Kidney epithelial cell (primary cell): ENCODE measurements around the gene DPCD. TPM values are rescaled to one million over a fixed set of nuclear protein-coding genes. Genes with fewer than 3 reads are reported as not detected.

Experiments used
- DNase-seq: peaks from one replicate; pipeline ENCODE4 v3.0.0-alpha.2; 2010; ENCODE audit warnings: low read depth
- H3K27me3 ChIP-seq: 2 replicates; pipeline ENCODE4 v1.6.0; 2011; ENCODE audit warnings: low read length; ENCODE audit not compliant: control insufficient read depth, insufficient read depth
- H3K36me3 ChIP-seq: 2 replicates; pipeline ENCODE4 v1.5.1; 2011; ENCODE audit warnings: low read length; ENCODE audit not compliant: control insufficient read depth, insufficient read depth
- H3K4me3 ChIP-seq: 2 replicates; pipeline ENCODE4 v1.5.1; 2011; ENCODE audit warnings: low read depth, mild to moderate bottlenecking, control low read depth, low read length
- total RNA-seq: library from RNA; depleted of rRNA; stranded (reverse); fragments of >200 nt; gene quantifications from 2 replicates; pipeline ENCODE4 v1.2.3, GENCODE V29; 2015
- TF ChIP-seq, protein P1 (sequence below): IDR thresholded peaks from 2 replicates; pipeline ENCODE4 v1.5.1; 2011; ENCODE audit warnings: mild to moderate bottlenecking, moderate library complexity, low read length, control low read depth, inconsistent platforms; ENCODE audit not compliant: insufficient read depth, poor library complexity, severe bottlenecking

The DPCD gene
- total RNA-seq, 1 donor from 2014 or later = 51.4 TPM

DNA sequence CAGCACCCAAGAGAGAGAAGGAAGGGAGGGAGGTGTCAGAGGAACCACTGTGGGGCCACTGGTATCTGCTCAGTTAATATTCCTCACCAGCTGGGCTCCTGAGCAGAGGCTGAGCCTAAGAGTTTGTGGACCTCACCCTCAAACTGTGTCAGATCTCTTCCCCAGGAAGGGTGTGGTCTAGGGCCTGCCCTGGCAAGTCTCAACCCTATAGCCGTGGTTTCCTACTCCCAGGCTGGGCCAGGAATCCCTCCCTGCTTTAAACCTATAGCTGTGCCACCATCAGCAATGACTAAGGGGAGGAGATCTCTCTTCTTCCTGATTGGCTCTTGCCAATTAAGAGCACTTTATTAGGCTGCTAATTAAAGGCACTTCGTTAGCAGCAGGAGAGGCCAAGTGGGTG is 29.9 kb upstream of the DPCD start:
- Histone ChIP-seq H3K4me3 (no peak overlapping the region), H3K27me3 (peaks cover 4% of the 10 kb centered on the region), H3K36me3 (no peaks in the 10 kb centered on the region)
- DNase-seq = no peak
- TF ChIP-seq, protein P1, sequence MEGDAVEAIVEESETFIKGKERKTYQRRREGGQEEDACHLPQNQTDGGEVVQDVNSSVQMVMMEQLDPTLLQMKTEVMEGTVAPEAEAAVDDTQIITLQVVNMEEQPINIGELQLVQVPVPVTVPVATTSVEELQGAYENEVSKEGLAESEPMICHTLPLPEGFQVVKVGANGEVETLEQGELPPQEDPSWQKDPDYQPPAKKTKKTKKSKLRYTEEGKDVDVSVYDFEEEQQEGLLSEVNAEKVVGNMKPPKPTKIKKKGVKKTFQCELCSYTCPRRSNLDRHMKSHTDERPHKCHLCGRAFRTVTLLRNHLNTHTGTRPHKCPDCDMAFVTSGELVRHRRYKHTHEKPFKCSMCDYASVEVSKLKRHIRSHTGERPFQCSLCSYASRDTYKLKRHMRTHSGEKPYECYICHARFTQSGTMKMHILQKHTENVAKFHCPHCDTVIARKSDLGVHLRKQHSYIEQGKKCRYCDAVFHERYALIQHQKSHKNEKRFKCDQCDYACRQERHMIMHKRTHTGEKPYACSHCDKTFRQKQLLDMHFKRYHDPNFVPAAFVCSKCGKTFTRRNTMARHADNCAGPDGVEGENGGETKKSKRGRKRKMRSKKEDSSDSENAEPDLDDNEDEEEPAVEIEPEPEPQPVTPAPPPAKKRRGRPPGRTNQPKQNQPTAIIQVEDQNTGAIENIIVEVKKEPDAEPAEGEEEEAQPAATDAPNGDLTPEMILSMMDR = no peak

DNA sequence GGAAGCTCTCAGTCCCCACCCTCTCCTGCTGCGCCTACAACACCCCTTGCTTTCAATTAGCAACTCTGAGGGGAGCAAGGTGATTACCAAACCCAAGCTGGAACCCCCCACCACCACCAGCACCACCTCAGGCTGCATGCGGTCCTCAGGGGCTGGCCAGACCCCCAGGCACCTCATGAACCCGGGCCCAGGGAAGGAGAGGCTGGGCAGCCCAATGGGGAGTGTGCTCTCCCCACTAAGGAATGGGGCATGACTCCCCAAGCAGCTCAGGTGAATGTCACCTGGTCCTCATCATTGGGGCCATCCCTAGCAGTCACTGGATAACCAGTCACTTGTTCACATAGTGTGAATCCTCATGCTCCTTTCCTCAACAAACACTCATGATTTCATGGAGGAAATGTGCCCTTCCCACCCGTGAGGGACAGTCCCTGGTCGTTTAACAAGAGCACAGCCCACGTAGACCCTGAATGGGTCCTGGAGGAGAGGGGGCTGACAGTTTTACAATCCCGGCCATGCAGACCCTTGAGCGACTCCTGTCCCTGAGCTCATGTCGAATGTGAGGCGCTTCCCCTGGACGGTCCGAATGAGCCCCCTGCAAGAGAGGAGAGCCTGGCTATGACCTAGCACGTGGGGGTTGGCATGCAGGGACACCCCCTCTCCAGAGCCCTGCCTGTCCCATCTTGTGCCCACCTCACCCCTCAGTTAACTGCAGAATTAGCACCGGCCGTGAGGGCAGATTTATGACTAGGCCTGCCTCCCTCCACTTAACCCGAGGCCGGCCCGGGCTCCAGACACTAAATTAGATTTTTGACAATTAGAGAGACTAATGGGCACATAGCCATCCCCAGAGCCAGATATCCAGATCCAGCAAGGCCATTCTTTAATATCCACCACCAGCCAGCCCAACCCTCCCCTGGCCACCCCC is 29.2 kb upstream of the DPCD start:
- Histone ChIP-seq H3K36me3 (no peaks in the 10 kb centered on the region), H3K27me3 (peaks cover 7% of the 10 kb centered on the region), H3K4me3 (no peak overlapping the region)
- TF ChIP-seq, protein P1 = no peak
- DNase-seq = no peak

DNA sequence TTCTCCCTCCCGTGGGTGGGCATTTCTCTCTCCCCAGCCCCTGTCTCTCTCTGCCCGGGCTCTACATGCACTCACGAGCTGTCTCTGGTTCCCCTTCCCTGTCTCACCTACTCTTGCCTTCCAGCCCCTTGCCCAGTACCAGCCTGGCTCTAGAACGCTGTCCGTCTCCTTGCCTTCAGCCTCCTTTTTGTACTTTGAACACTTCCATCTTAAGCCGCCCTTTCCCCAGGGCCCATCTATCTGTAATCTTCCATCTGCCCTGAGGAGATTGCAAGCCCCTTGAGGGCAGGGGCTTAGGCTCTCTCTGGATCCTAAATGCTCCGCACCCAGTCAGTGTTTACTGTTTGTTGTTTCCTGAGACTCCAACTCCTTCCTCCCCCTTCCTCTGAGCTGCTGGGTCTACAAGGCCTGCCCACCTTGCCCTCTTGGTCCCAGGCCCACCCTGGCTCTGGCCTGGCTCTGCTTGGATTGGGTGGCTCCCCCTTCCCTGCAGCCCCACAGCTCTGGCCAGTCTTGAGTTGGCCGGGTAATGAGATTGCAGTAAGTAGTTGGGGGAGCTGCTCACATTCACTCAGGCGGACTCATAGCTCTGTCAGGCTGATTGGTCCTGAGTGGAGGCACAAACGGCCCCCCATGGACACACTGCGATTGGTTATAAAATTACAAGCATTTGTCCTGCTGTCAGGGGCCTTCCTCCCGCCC is 28.4 kb upstream of the DPCD start:
- H3K27me3 ChIP-seq = peaks cover 12% of the 10 kb centered on the region
- no peak overlapping the region for H3K4me3 ChIP-seq
- TF ChIP-seq, protein P1 = no peak
- no peak for DNase-seq
- no peaks in the 10 kb centered on the region for H3K36me3 ChIP-seq

DNA sequence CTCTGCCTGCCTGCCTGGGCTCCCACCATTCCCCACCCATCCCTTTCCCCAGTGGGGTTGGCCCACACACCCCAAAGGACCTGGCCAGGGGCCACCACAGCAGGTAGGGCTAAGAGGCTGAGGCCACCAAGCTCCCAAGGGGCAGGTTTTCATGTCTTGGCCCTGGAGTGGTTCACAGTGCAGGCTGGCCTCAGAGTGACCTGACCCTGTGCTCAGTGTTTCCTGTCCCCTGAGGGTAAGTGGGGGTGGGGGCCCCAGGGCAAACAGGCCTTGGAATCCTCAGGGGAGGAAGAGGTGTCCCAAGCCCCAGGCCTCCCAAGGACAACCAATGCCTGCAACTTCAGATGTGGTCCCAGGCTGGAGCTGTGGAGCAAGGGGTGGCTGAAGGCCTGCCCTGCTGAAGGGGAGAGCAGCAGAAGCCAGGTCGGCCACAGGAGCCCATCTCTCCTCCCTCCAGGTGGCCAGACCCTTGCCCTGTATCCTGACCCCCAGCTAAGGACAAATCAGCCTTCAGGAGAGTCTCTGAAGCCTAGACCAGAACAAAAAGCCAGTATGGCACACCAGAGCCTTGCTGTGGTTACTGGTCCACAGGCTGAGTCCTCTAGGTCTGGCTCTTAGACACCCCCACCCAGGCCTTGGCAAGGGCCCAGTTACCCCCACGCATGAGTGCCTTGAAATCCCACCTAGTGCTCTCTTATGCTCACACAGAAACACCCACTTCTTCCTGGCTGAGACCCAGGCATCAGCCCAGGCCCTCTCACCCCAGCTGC is 27.6 kb upstream of the DPCD start:
- Histone ChIP-seq H3K36me3 (no peaks in the 10 kb centered on the region), H3K4me3 (no peak overlapping the region), H3K27me3 (peaks cover 19% of the 10 kb centered on the region)
- TF ChIP-seq, protein P1 = no peak
- no peak for DNase-seq

DNA sequence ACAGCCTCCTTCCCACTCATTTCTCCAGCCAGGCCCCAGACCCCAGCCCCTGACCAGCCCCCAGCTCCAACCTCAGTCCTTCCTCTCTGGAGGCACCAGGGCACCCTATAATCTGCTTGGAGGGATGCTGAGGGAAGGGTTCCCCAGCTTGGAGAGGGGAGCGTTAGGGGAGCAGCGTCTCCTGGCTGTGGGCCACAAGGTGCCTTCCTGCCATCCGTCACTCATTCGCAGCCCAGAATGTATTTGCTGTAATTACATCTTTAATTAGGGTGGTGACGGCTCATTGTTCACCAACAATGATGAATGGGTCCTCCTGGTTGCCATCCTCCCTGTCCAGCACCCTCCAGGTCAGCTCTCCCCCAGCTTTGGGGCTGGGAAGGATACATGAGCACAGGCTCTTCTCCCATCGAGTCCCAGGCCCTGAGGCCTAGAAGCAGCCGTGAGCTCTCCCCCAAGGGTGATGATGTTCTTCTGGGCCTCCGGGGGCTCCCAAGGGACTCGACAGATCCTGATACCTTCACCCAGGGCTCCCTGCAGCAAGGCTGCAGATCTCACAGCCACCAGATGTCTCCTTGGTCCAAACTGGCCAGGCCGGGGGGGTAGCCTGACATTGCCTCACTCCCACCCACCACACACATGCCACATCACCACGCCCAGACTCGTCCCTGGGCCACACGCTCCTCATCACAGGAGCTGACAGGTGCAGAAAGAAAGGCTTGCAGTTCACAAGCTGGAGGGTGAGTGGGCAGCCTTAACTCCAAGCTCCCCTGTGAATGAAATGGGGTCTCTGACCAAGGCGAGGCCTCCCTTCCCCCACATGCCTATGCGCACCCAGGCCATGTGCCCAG is 26.8 kb upstream of the DPCD start:
- TF ChIP-seq, protein P1 = no peak
- DNase-seq = no peak

More for the DNA sequence above, 26.8 kb upstream of the DPCD start:
- Histone ChIP-seq H3K27me3 (peaks cover 27% of the 10 kb centered on the region), H3K4me3 (no peak overlapping the region), H3K36me3 (no peaks in the 10 kb centered on the region)
